Urothelium cell line (cell line): ENCODE measurements around the gene ANKZF1.
"Not testable (repeated sequence)": the region's sequence is repeated elsewhere in the genome, so short reads cannot be mapped to it uniquely, and the experiment has no call there.

ENCODE experiments used
- DNase-seq: peaks from one replicate; pipeline ENCODE4 v3.0.0; 2011; ENCODE audit warnings: low spot score, mixed read lengths
- FAIRE-seq: peaks from 2 replicates; lab custom pipeline; 2011; peaks lifted over from hg19 to GRCh38; lab: Jason Lieb, UNC

Gene ANKZF1

GRCh38 chr2:219252900-219253752 lies 23.5 kb downstream of the ANKZF1 start, which contains the start of gene TUBA4B:
Gene TUBA4B, plus strand, starts transcription at chr2:219253243. Its CDS starts 165 bp downstream, at chr2:219253408.
- FAIRE-seq (no peak), DNase-seq (no peak)

- peak; percentile 95 for DNase-seq
- FAIRE-seq = no peak
Observed at GRCh38 chr2:219253753-219254589, 24.4 kb downstream of the ANKZF1 start, which contains the start of gene TUBA4A. Gene TUBA4A, minus strand, starts transcription at chr2:219253918. Its CDS starts 60 bp downstream, at chr2:219253858.

DNA sequence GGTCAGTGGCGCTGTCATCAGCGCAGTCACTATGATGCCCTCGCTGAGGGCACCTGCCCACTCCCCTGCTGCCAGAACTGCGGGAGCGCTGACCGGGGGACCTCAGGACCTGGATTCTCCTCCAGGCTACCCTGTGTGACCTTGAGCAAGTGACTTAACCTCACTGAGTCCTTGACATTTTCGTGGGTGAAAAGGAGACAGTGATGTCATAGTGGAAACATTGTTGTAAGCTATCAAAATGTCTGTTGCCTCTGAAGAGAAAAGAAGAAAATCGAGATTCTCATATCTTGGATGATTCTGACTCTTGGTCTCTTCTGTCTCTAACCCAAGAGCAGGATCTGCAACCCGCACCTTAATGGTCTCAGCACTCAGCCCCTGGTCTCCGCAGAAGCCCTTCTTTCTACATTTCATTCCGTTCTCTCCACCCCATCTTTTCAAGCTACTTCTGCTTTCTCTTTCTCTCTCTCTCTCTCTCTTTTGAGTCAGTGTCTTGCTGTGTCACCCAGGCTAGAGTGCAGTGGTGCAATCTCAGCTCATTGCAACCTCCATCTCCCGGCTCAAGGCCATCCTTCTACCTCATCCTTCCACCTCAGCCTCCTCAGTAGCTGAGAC lies 25.1 kb downstream of the ANKZF1 start:
- DNase-seq (no peak), FAIRE-seq (no peak)

DNA sequence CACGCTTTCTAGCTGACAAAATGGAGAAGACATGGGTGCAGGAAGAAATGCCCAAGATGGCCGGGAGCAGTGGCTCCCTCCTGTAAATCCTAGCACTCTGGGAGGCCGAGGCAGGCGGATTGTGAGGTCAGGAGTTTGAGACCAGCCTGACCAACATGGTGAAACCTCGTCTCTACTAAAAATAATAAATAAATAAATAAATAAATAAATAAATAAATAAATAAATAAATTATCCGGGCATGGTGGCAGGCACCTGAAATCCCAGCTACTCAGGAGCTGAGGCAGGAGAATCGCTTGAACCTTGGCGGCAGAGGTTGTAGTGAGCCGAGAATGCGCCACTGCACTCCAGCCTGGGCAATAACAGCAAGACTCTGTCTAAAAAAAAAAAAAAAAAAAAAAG lies 29.3 kb downstream of the ANKZF1 start:
- FAIRE-seq, DNase-seq: not testable (repeated sequence)

- FAIRE-seq = no peak
- DNase-seq = no peak
Observed at GRCh38 chr2:219261024-219261855, 31.6 kb downstream of the ANKZF1 start.

GRCh38 chr2:219266232-219266631 lies 36.6 kb downstream of the ANKZF1 start:
- DNase-seq (no peak), FAIRE-seq (no peak)

GRCh38 chr2:219266886-219267285 lies 37.3 kb downstream of the ANKZF1 start:
- FAIRE-seq (no peak), DNase-seq (no peak)

- DNase-seq (no peak), FAIRE-seq (no peak)
Observed at GRCh38 chr2:219268294-219268693, 38.7 kb downstream of the ANKZF1 start.

DNA sequence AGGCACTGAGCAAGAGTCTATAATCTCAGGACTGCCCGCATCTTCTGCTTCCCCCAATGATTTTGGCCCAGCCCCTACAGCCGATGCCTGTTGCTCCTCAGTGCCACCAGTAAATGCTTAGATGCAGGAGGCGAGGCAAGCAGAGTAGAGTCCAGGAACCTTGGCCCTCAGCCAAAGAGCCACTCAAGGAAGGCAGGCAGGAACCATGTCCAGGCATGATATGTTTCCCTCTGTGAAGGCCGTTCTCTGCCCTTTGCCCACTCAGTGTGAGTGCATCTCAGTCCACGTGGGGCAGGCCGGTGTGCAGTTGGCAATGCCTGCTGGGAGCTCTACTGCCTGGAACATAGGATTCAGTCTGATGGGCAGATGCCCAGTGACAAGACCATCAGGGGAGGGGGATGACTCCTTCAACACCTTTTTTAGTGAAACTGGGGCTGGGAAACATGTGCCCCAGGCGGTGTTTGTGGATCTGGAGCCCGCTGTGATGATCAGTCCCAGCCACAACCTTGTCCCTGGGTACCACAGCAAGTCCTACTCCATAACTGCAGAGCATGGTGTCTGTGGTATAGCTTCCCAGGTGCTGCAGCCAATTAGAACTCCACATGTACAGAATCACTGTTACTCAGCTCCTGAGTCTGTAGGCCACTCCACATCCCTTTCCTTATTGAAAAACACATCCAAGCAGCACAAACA lies 39.9 kb downstream of the ANKZF1 start:
- FAIRE-seq (peak; percentile 42), DNase-seq (no peak)

- FAIRE-seq (no peak), DNase-seq (no peak)
Observed at GRCh38 chr2:219270055-219270372, 40.4 kb downstream of the ANKZF1 start.

GRCh38 chr2:219271021-219271420 lies 41.4 kb downstream of the ANKZF1 start:
- DNase-seq (no peak), FAIRE-seq (no peak)

DNA sequence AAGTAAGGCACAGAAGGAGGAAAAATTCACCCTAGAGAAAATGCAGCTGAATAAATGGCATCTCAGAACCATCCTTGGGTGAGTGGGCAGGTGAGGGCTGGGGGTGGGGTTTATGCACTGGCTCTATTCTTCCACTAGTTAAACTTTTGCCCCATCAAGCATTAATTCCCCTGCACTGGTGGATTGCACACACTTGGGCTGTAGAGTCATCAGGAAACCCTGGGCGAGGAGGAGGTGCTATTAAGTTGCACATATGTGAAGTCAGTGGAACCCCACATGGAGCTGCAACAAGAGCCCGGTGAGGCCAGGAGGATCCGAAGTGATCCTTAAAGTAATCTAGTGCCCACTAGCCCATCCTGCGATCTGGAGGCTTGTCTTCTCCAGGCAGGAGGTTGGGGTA lies 42.8 kb downstream of the ANKZF1 start:
- FAIRE-seq (no peak), DNase-seq (no peak)

DNA sequence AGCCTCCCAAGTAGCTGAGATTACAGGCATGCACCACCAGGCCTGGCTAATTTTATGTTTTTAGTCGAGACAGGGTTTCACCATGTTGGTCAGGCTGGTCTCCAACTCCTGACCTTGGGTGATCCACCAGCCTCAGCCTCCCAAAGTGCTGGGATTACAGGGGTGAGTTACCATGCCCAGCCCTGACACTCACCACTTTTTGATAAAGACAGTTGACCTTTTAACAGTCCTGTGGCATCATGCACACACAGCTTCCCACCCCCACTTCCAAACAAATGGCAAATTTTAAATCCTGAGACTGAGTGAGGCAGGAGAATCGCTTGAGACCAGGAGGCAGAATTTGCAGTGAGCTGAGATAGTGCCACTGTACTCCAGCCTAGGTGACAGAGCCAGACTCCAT lies 43.4 kb downstream of the ANKZF1 start:
- DNase-seq (no peak), FAIRE-seq (no peak)

DNA sequence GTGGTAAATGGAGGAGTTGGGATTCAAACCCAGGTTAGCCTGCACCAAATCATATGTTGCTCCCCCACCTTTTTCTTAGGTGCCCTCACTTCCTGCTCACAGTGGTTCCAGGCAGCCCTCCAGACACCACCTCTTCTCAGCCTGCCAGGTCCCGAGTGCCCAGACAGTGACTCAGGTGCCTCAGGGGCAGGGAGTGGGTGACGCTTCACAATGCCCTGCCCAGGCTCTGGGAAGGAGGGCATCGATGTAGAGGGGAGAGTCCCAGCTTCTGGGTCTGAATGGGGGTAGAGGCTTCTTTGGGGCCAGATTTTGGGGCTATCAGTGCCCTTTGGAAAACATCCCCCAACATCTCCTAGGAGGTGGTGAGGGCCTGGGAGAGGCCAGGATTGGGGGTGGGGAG lies 44.3 kb downstream of the ANKZF1 start:
- FAIRE-seq (no peak), DNase-seq (peak; percentile 89)

GRCh38 chr2:219274361-219274921 lies 44.8 kb downstream of the ANKZF1 start:
- FAIRE-seq (no peak), DNase-seq (peak; percentile 88)

DNA sequence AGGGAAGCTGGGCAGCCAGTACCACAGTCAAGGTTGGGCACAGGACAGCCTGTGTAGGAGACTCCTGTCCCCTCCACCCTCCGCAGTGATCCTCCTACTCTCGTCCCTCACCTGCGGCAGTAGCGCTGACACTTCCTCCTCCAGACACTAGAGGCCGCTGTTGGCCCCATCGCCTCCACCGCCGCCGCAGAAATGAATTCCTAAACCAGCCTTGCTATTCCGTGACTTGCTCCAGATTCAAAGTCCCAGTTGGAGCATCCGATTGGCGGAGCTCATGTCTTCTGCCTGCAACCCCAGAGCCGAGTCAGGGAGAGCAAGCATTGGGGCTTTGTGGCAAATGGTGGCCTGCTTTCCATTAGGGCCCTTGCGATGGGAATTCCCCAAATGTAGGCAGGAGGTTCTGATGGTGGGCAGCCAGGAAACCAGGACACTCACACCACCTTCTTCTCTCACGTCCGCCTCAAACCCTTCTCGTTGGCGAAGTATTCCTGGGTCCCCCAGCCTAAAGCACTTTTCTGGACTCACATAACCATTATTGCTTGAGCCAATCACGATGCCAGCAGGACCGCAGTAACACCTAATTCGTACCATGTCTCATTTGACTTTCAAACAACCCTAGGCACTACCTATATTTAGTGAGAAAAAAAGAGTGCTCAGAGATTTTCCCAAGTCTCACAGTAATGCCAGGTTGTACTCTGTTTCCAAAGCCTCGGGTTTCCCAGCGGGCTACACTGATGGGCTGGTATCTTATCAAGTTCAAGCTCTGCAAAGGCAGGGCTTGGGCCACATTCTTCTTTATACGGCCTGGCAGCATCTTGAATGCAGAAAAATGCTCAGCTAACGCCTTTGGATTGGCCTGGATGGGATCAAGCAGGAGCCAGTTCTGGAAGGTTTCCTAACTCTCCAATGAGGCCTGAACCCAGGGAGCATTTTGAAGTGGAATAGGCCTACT lies 48.4 kb downstream of the ANKZF1 start:
- DNase-seq (peak; percentile 77), FAIRE-seq (peak; percentile 48)

GRCh38 chr2:219278655-219279150 lies 49.1 kb downstream of the ANKZF1 start:
- DNase-seq = no peak
- FAIRE-seq = no peak
